ENCODE data around the gene NEK7.

NEK7 gene

DNA sequence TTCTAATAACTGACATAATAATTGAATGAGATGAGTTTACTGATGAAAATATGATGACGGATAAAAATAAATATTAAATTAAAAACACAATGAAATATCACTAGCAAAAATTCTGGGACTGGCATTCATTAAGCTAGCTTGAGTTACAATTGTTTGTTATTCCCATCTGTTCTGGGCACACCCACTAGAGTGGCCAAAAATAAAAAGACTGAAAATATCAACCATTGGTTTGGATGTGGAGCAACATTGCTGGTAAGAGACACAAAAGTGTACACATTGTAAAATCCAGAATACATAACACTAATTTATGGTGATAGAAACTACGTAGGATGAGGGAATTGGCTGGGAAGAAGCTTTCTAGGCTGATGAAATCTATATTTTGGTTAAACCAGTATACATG is 9.6 kb upstream of the NEK7 start:
- DNase-seq (ENCODE audit: low spot score), result no peak

DNA sequence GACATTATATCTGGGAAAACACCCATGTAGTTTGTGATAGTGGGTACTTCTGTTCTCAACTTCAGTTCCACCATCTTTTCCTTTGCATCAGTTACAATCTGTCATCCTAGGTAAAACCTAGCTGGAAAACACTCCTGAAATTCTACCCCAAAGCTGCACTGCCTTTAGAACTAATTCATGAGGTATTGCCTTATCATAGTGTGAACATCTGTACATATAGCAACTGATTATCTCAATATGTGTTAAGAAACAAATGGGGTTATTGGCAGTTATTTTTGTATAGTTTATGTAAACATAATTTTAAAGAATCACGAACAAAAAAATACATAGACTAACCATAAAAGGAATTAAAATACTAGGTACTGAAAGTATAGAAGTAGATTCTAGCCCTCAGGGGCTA is 6.4 kb upstream of the NEK7 start:
- DNase-seq (ENCODE audit: low spot score), result no peak

DNA sequence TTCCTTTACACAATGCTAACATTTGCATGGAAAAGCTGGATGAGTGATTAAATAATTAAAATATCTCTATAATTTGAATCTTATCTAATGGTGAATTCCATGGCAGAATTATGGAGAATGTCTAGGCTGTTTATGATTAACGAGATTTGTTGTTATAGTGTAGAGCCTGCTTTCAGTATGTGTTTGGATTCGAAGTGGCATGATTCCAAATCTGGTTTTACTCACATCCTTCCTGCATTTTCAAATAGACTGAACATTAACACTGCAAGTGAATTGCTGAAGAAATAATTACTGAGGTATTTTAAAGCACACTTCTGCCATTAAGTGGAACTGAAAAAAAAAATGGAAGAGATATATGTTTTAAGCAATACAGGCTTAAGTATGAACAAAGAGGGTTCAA is 5.1 kb upstream of the NEK7 start:
- no peak for DNase-seq (ENCODE audit: low spot score)

DNA sequence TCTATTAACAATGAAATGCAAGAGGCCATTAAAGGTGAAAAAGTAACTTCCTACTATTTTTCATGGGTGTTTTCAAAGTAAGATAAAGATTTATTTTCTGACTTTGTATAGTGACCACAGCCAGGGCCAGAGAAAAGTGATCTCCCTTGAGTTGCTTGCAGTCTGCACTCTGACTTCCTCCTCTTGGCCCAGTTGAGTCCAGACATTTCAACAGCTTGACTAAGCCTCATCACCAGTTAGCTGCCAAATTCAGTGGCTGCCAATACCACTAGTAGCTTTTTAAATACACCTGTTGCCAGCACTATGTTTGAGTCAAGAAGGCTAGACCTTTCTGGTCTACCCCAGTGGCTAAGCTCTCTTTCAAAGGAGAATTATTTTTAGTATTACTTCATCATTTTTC is 3.7 kb upstream of the NEK7 start:
- no peak for DNase-seq (ENCODE audit: low spot score)

DNA sequence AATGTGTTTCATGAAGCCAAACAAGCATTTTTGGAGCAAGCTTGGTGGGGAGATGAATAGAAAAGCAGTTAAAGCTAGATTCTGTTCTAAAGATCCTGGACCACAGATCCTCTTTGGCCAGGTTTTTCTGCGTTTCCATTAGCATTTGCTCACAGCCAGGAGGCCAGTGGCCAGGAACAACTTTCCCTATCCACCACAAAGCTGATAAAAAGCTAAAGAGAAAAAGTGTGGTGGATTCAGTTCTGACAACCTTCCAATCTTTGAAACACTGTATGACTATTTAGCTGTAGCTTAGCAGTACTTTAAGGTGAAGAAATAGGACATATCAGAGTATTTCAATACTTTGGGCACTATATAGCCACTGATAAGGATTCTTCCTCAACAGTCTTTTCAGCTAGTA is 3.0 kb upstream of the NEK7 start:
- DNase-seq (ENCODE audit: low spot score), result no peak

DNA sequence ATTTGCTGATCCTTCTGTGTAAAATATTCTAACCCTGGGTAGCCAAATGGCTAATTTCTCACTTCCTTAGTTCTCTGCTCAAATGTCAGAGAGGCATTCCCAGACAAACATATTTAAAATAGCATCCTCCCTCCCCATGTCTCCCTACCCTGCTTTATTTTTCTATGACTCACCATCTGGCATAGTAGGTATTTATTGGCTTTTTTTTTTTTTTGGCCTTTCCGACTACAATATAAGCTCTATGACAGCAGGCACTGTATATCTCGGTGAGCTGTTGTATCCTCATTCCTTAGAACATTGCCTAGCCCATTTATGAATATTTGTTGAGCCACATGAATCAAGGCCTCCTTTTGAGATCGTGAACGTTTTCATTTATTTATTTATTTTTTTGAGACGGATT is 1.5 kb upstream of the NEK7 start:
- no peak for DNase-seq (ENCODE audit: low spot score)

DNA sequence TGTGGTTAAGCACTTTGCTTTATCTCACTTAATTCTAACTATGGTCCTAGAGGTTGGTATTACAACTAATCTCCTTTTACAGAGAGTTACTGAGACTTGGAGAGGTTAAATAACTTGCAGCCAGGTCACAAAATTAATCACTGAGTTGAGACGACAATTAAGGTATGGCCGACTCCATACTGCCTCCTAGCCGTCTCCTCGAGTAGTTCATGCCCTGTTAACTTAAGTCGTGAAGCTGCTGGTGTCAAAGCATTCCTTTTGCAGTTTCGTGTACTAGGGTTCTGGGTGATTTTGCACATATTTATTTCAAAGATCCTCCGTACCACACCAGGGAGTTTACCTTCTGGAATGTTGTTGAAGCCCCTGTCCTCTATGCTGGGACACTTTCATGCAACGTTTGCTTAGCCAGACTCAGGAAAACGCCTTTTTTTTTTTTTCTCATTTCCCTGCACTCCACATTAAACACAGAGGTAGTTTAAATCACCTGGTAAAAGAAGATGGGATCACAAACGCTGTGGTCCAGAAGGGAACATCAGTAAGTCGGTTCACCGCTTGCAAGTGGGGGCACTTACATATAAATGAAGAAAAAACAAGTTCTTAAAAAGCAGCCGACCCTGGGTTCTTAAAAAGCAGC is 570 bp upstream of the NEK7 start:
- peak; percentile 46 for DNase-seq (ENCODE audit: low spot score)

DNA sequence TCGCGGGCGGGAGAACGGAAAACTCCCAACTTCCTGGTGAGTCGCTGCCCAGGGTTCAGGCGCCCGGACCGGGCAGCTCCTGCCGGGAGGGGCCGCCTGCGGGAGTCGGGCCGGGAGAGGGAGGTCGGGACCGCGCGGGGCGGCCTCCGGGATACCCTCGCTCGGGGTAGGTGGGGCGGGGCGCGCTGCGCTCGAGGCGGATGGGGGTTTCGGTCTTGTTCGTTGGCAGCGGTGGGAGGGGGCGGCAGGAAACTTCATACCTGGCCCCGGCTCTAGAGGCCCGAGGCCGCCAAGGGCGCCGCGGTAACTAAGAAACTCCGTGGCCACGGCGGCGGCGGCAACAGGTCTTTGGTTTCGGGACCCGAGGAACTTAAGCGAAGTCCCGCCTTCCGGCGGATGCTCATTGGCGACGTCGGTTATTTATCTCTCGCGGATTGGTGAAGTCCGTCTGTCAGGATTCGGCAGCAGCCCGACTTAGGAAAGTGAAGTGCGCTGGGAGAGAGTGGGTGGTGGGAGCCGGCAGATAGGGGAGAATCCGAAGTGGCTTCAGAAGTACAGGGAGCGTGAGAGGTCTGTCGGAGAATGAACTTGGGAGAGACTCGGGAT is 546 bp downstream of the NEK7 start:
- DNase-seq (ENCODE audit: low spot score), result peak; percentile 96

DNA sequence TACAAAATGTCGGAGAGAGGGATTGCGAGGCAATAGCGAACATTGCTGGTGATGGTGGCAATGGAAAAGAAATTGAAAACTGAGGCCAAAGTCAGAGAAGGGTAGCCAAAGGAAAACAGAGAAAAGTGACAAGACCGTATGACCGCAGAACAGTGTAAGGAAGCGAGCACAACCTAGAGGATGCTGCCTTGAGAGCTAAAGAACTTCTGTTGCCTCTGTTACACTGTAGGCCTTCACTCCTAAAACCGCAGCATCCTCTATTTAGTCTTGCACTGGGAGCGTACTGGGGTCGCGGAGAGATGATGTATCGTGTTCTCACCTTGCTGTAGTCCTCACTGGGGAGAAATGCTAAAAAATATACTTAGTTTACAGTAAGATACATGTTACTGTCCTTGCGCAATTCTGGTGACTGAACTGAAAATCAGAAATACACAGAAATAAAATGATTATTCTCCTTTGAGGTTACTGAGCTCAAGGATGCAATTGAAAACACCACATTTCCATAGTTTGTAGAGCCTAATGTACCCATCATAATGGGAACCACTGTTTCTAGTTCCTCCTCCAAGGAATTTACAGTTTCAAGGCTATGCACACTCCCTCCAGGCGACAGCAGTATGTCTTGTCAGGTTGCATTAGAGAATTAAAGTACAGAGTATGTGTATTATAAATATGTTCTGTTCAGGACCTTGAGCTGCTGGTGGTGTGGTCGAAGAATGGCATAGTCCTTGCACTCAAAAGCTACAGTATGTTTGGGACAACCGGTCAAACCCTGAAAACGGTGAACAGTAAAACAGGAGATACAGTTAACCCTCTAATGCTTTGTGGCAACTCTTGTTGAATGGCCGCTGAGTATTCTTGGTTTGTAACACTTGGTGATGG is 1.3 kb downstream of the NEK7 start:
- peak; percentile 4 for DNase-seq (ENCODE audit: low spot score)

DNA sequence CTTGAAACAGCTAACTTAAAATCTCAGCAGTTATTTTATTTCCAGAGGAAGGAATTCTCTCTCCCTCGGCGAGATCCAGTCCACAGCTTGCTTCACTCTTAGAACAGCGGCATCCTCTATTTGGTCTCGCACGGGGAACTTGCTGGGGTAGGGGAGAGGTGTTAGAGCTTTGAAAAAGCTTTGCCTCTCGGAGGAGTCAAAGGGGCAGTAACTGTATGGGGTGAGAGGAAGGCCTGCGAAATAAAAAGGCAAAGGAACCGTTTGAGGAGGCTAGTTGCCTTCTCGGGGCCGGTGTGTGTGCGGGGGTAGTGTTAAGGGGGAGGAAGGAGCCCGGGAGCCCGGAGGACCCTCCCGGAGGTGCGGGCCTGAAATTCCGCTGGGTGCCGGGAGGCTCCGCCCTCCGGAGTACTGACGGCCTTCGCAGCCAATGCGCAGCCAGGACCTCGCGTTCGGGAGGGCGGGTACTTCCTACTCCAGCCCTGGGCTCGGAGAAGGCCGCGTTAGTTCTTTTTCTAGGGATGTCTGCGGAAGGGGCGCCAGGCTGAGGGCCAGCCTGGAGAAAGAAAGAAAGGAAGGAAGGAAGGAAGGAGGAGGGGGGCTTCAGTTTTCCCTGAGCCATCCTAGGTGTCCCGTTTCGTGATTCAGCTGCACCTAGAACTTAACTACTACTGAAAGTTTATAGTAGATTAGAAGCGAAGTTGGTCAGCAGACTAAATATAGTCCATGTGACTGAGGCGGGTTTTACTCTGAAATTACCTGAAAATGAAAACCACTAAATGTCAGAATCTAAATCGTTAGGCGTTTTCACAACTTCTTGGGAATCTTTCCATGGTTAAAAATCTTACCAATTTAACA is 2.2 kb downstream of the NEK7 start:
- DNase-seq (ENCODE audit: low spot score), result peak; percentile 90

DNA sequence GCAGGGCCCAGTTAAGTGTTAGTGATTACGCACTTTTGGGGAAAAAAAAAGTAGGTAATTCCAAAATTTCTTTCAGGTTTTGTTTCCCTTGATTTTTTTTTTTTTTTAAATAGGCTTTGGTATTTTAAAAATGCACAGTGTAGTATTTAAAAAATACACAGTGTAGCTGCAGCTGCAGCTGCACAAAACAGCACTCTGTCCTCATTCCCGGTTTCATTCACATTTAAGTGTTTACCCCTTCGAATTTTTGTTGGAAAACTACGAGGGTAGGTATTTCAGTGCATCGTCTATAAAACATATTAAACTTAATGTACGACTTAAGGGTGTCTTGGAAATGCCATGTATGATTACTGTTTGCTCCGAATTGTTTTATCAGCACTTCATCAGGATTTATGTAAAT is 3.4 kb downstream of the NEK7 start:
- no peak for DNase-seq (ENCODE audit: low spot score)

DNA sequence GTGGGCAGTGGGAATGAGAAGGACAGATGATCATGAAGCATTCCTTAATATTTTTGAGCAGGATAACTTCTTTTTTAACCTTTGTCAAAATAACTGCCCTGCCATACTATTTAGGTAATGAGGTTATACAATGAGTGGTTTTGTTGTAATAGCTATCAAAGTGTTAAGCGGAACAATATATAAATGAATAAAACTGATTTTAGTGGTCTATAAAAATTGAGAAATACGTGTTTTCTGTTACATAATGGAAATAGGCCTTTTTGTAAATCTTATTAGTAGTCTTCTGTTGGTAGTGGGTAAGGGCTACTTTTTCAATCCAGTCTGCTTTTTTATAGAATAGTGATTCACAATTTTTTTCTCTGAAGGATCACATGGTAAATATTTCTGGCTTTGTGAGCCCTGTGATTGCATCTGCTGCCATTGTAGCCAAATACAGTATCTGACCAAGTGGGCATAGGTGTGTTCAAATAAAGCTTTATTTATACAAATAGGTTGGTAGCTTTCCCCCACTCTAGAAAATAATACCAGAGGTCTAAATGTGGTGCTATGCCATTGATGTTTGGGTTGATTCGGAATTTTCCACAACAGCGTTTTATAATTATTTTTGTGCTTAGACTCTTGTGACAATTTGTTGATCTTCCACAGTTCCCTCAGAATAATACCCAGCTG is 4.3 kb downstream of the NEK7 start:
- DNase-seq (ENCODE audit: low spot score), result no peak

DNA sequence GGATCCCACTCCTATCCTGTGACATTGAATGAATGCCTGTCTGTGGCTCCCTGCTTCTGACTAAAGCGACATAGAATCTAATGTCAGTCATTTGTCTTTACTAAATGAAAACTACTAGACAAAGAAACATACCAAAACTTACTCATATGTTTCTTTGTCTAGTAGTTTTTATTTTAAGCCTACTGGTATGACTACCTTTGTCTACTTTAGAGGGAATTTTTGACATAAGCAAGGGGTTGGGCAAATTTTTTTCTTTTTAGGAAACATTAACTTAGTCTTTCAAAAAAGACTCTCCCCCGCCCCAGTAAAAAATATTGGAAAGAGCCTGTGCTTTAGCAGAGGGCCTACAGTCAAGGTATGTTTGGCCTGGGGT is 4.9 kb downstream of the NEK7 start:
- DNase-seq (ENCODE audit: low spot score), result no peak

DNA sequence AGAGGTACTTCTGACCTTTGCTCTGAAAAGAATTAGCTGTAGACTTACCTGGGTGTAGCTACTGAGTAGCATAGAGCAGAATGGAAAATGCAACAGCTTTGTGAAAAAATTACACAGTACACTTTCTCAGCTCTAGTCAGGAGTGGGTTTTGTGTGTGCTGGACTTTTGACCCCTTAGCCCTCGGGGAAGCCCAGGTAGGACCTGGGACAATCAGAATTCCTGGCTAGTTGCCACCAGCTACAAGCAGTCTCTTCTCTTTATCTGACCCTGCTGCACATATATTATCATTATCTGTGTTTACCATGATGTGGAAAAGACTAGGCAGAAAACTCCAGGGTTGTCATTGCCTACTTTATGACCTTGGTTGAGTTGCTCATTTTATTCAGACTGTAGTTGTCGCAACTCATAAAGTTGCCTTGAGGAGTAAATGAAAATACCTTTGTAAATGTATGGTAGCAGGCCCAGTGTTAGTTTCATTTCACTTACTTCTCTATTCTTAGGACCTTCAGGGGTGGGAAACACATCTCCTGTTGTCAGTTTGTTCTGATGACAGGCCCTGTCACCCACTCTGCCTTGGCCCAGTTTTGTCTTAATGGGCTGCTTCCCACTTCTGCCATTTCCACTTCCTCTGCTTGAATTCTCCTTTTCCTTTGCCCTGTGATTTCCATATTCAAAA is 5.4 kb downstream of the NEK7 start:
- DNase-seq (ENCODE audit: low spot score), result no peak

DNA sequence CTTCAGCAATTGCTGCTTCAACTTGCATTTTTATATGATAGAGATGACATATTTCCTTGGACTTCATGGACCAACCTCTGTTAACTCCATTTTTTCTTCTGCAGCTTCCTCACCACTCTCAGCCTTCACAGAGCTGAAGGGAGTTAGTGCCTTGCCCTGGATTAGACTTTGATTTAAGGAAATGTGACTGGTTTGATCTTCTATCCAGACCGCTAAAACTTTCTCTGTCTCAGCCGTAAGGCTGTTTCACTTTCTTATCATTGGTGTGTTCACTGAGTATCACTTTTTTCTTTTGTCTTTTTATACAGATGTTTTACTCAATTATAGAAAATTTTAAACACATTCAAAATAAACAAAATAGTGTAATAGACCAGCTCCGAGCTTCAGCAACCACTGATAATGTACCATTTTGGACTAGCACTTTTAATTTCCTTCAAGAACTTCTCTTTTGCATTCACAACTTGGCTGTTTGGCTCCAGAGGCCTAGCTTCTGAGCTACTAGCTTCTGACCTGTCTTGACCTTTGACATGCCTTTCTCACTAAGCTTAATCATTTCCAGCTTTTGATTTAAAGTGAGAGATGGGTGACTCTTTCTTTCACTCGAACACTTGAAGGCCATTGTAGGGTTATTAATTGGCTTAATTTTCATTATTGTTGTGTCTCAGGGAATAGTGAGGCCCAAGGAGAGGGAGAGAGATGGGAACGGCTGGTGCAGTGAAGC is 9.3 kb downstream of the NEK7 start:
- DNase-seq (ENCODE audit: low spot score), result no peak

DNA sequence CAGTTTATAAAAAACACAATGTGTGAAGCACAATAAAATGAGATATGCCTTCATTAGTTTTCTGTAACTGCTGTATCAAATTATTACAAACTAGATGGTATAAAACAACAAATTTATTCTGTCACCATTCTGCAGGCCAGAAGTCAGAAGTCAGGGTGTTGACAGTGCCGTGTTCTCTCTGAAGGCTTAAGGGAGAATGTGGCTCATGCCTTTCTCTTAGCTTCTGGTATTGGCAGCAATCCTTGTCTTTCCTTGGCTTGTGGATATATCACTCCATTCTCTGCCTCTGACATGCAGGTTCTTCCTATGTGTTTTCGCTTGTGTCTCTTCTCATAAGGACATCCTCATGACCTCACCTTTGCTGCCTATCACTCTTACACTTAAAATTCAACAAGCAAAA is 10.1 kb downstream of the NEK7 start:
- DNase-seq (ENCODE audit: low spot score), result no peak

DNA sequence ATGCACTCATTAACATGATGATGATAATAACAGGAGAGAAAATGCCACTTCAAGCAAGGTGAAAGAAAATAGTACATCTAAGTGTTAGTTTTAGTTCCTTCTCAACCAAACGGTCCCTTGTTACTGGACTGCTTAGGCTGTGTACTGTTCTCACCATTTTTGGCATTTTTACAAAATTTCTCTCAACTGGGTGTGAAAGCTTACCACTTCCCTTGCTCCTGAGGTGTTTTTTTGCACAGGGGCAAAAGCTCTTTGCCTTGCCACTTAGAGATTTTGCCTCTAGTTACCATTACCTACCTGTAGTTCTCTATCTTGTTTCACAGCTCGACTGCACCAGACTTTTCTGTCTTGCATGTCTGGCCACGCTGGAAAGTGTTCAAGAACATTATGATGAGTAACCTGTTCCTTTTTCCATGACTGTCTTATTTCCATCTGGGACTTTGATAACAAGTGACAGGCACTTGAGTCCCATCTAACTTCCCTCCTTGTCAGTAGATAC is 10.7 kb downstream of the NEK7 start:
- no peak for DNase-seq (ENCODE audit: low spot score)

DNA sequence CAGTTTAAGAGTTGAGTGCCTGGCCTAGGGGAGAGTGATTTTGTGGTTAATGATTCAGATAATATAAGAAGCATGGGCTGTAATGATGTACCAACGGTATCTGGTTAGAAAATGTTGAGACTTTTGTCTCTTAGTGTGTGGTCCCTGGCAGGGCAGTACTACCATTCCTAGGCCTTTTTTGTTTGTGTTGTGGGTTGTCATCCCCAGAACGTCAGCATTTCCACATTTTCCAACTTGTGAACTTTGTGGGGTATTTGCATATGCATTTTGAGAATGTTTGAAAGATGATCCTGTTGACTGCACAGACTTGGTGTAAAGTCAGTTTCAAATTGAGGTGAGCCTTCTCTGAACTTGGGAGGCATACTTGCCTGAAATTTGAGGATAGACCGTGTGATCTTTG is 11.4 kb downstream of the NEK7 start:
- DNase-seq (ENCODE audit: low spot score), result no peak

DNA sequence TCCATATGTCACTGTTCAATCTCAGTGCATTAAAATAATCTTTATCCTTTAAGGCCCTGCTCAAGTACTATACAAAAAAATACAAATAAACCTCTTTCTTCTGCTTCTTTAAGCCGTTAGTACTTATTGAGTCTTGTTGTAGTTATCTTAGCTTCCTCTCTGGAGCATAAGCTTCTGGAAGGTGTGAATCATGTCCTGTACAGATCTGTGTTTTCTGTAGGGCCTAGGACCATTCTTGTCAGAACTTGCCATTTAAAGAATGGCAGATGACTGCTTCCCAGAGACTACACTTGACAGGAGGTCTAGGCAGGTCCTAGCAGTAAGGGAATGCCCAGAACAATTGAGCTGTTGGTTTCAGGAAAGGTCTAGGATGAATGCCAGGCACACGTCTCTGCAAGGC is 12.9 kb downstream of the NEK7 start:
- DNase-seq (ENCODE audit: low spot score), result no peak
